Measurements from ENCODE around the gene CCT8L2. TPM values are rescaled to one million over a fixed set of nuclear protein-coding genes. Genes with fewer than 3 reads are reported as not detected.
"Not testable (repeated sequence)": the region's sequence is repeated elsewhere in the genome, so short reads cannot be mapped to it uniquely, and the experiment has no call there.

The CCT8L2 gene
- total and polyA plus RNA-seq, 2 of the 8 experiments (the other 6 are each of a cell fraction or from before 2014, with no cell fraction given) = not detected

GRCh38 chr22:16635442-16635841 is 42.8 kb upstream of the CCT8L2 start:
- CTCF ChIA-PET (ENCODE audit: partially characterized antibody); H2BK12ac ChIP-seq (ENCODE audit: low read depth, low read length); H3K4me2 ChIP-seq (ENCODE audit: insufficient read depth in 1 of 2, low read depth in 2 of 2, low read length in 2 of 2); H2BK15ac ChIP-seq (ENCODE audit: low read length); H3K27ac ChIP-seq (ENCODE audit: low read depth, low read length); H2BK5ac ChIP-seq (ENCODE audit: low read depth, low read length); H3K4me1 ChIP-seq (replicated peaks in 1 of 4; ENCODE audit: control insufficient read depth in 3 of 4, insufficient read depth in 4 of 4, low read length in 3 of 4); H3K79me1 ChIP-seq (ENCODE audit: low read depth, low read length); H3K9ac ChIP-seq (replicated peaks in 1 of 4; ENCODE audit: extremely low read depth in 1 of 4, low read depth in 3 of 4, low read length in 3 of 4); H3K36me3 ChIP-seq (ENCODE audit: control insufficient read depth in 2 of 4, insufficient read depth in 4 of 4, low read length in 3 of 4); DNase-seq (ENCODE audit: low read depth in 1 of 2, low spot score in 2 of 2); H3K79me2 ChIP-seq (ENCODE audit: control insufficient read depth in 1 of 2, insufficient read depth in 2 of 2, low read length in 2 of 2); H3K4ac ChIP-seq (replicated peaks; ENCODE audit: insufficient read length, low read depth, low read length); H3K4me3 ChIP-seq (ENCODE audit: extremely low read depth in 1 of 4, insufficient read depth in 2 of 4, low read depth in 3 of 4, low read length in 4 of 4); H3K27me3 ChIP-seq (replicated peaks in 1 of 4; ENCODE audit: control insufficient read depth in 3 of 4, extremely low read depth in 1 of 4, insufficient read depth in 3 of 4, low read length in 3 of 4); H4K5ac ChIP-seq (ENCODE audit: insufficient read length, low read depth, low read length); H2BK120ac ChIP-seq (replicated peaks; ENCODE audit: low read depth, low read length); FAIRE-seq; H3K14ac ChIP-seq (ENCODE audit: insufficient read length); H4K20me1 ChIP-seq (replicated peaks in 1 of 2; ENCODE audit: control insufficient read depth in 1 of 2, insufficient read depth in 2 of 2, low read length in 2 of 2); POLR2A ChIA-PET (ENCODE audit: partially characterized antibody); H2AK5ac ChIP-seq (ENCODE audit: low read depth, low read length); H3K23ac ChIP-seq (ENCODE audit: insufficient read length); H2BK20ac ChIP-seq (ENCODE audit: low read length); H3K56ac ChIP-seq (replicated peaks; ENCODE audit: insufficient read length, low read depth, low read length); H4K8ac ChIP-seq (ENCODE audit: extremely low read depth, insufficient read depth, low read length); H3K23me2 ChIP-seq (ENCODE audit: low read depth, low read length); H3K18ac ChIP-seq (ENCODE audit: extremely low read depth, low read length); H4K91ac ChIP-seq (replicated peaks; ENCODE audit: insufficient read length, low read length); H2AFZ ChIP-seq (ENCODE audit: low read length): not testable (repeated sequence)
- H3K9me3 ChIP-seq (ENCODE audit: insufficient read depth in 2 of 2, low read depth in 1 of 2, low read length in 1 of 2) = peaks cover 2 to 16% of the 10 kb centered on the region in 2 experiments; a peak in 3 of 4 replicates
- WGBS, 2 experiments (ENCODE audit: extremely low coverage in 1 of 2, insufficient coverage in 1 of 2, insufficient read length in 1 of 2, insufficient replicate concordance in 2 of 2, low coverage in 1 of 2, low lambda C conversion rate in 2 of 2, missing lambda C conversion rate in 1 of 2) = 60% methylated on average over 1 of the region's 1 CpG; no CpG with 5 or more reads in 1 of the 2 experiments

GRCh38 chr22:16634092-16634491 is 41.5 kb upstream of the CCT8L2 start:
- H3K18ac ChIP-seq (ENCODE audit: extremely low read depth, low read length); FAIRE-seq; H4K20me1 ChIP-seq (replicated peaks in 1 of 2; ENCODE audit: control insufficient read depth in 1 of 2, insufficient read depth in 2 of 2, low read length in 2 of 2); CTCF ChIA-PET (ENCODE audit: partially characterized antibody); H3K36me3 ChIP-seq (ENCODE audit: control insufficient read depth in 2 of 4, insufficient read depth in 4 of 4, low read length in 3 of 4); H3K14ac ChIP-seq (ENCODE audit: insufficient read length); H3K27me3 ChIP-seq (replicated peaks in 1 of 4; ENCODE audit: control insufficient read depth in 3 of 4, extremely low read depth in 1 of 4, insufficient read depth in 3 of 4, low read length in 3 of 4); H3K79me1 ChIP-seq (ENCODE audit: low read depth, low read length); H2BK5ac ChIP-seq (ENCODE audit: low read depth, low read length); H2BK20ac ChIP-seq (ENCODE audit: low read length); H2BK15ac ChIP-seq (ENCODE audit: low read length); H3K4me3 ChIP-seq (ENCODE audit: extremely low read depth in 1 of 4, insufficient read depth in 2 of 4, low read depth in 3 of 4, low read length in 4 of 4); H3K4me2 ChIP-seq (ENCODE audit: insufficient read depth in 1 of 2, low read depth in 2 of 2, low read length in 2 of 2); H2AK5ac ChIP-seq (ENCODE audit: low read depth, low read length); H3K4me1 ChIP-seq (replicated peaks in 1 of 4; ENCODE audit: control insufficient read depth in 3 of 4, insufficient read depth in 4 of 4, low read length in 3 of 4); H3K23me2 ChIP-seq (ENCODE audit: low read depth, low read length); H3K9ac ChIP-seq (replicated peaks in 1 of 4; ENCODE audit: extremely low read depth in 1 of 4, low read depth in 3 of 4, low read length in 3 of 4); H4K8ac ChIP-seq (ENCODE audit: extremely low read depth, insufficient read depth, low read length); H4K91ac ChIP-seq (replicated peaks; ENCODE audit: insufficient read length, low read length); H3K23ac ChIP-seq (ENCODE audit: insufficient read length); H3K79me2 ChIP-seq (ENCODE audit: control insufficient read depth in 1 of 2, insufficient read depth in 2 of 2, low read length in 2 of 2); POLR2A ChIA-PET (ENCODE audit: partially characterized antibody); H4K5ac ChIP-seq (ENCODE audit: insufficient read length, low read depth, low read length); DNase-seq (ENCODE audit: low read depth in 1 of 2, low spot score in 2 of 2); H3K27ac ChIP-seq (ENCODE audit: low read depth, low read length); H2BK12ac ChIP-seq (ENCODE audit: low read depth, low read length); H3K56ac ChIP-seq (replicated peaks; ENCODE audit: insufficient read length, low read depth, low read length); H2BK120ac ChIP-seq (replicated peaks; ENCODE audit: low read depth, low read length); H3K4ac ChIP-seq (replicated peaks; ENCODE audit: insufficient read length, low read depth, low read length); H2AFZ ChIP-seq (ENCODE audit: low read length): not testable (repeated sequence)
- peaks cover 2 to 13% of the 10 kb centered on the region in 2 experiments; a peak in 3 of 4 replicates for H3K9me3 ChIP-seq (ENCODE audit: insufficient read depth in 2 of 2, low read depth in 1 of 2, low read length in 1 of 2)

All from H1 (cell line).